Measurements from ENCODE around the gene SLC25A1. TPM values are rescaled to one million over a fixed set of nuclear protein-coding genes. Genes with fewer than 3 reads are reported as not detected.
A peak's percentile ranks its signal among the peaks of the same experiment; 100 is the strongest.

Gene SLC25A1
- total RNA-seq, 1 experiment from 2014 or later = 120 TPM

- peaks cover 46% of the 10 kb centered on the region for H3K27me3 Mint-ChIP-seq (ENCODE audit: unreplicated experiment)
- peaks cover 14% of the 10 kb centered on the region for H3K36me3 Mint-ChIP-seq (ENCODE audit: insufficient read depth, unreplicated experiment)
- no TSS peak for BruUV-seq (replicated peaks)
- peaks cover 11% of the 10 kb centered on the region for H3K4me1 Mint-ChIP-seq (ENCODE audit: low read depth, unreplicated experiment)
- CTCF ChIA-PET = interaction anchor here (0.9 kb wide), 1 partner anchor 17 kb away, joined by 3 read pairs; no protein-coding TSS in a partner anchor
- no peak overlapping the region for H3K27ac Mint-ChIP-seq (ENCODE audit: unreplicated experiment)
- no peaks in the 10 kb centered on the region for H3K9me3 Mint-ChIP-seq (ENCODE audit: low read depth, unreplicated experiment)
- DNase-seq = no peak
- intact Hi-C loops (cut with micrococcal nuclease; ENCODE audit: unreplicated experiment) = no loop called here
- no peak overlapping the region for H3K4me3 Mint-ChIP-seq (ENCODE audit: low read depth, unreplicated experiment)
- TF ChIP-seq CTCF (IDR thresholded peaks at IDR 0.05; ENCODE audit: unreplicated experiment) = no peak
These were observed 31.2 kb downstream of the SLC25A1 start for GRCh38 chr22:19147195-19147780.

- no peak overlapping the region for H3K4me3 Mint-ChIP-seq (ENCODE audit: low read depth, unreplicated experiment)
- peaks cover 14% of the 10 kb centered on the region for H3K36me3 Mint-ChIP-seq (ENCODE audit: insufficient read depth, unreplicated experiment)
- H3K27me3 Mint-ChIP-seq (ENCODE audit: unreplicated experiment) = peaks cover 37% of the 10 kb centered on the region
- CTCF ChIA-PET = interaction anchor here (0.9 kb wide), 1 partner anchor 16 kb away, joined by 3 read pairs; no protein-coding TSS in a partner anchor
- peaks cover 11% of the 10 kb centered on the region for H3K4me1 Mint-ChIP-seq (ENCODE audit: low read depth, unreplicated experiment)
- no peak for DNase-seq
- H3K27ac Mint-ChIP-seq (ENCODE audit: unreplicated experiment) = no peak overlapping the region
- no TSS peak for BruUV-seq (replicated peaks)
- TF ChIP-seq CTCF (IDR thresholded peaks at IDR 0.05; ENCODE audit: unreplicated experiment) = no peak
- H3K9me3 Mint-ChIP-seq (ENCODE audit: low read depth, unreplicated experiment) = no peaks in the 10 kb centered on the region
- intact Hi-C loops (cut with micrococcal nuclease; ENCODE audit: unreplicated experiment) = no loop called here
These were observed 32.1 kb downstream of the SLC25A1 start for GRCh38 chr22:19146215-19146968.

- Mint-ChIP-seq H3K27me3 (ENCODE audit: unreplicated experiment) (peaks cover 27% of the 10 kb centered on the region), H3K36me3 (ENCODE audit: insufficient read depth, unreplicated experiment) (peaks cover 14% of the 10 kb centered on the region), H3K9me3 (ENCODE audit: low read depth, unreplicated experiment) (no peaks in the 10 kb centered on the region), H3K4me3 (ENCODE audit: low read depth, unreplicated experiment) (peak overlapping the region; percentile 94), H3K4me1 (ENCODE audit: low read depth, unreplicated experiment) (peaks cover 11% of the 10 kb centered on the region), H3K27ac (ENCODE audit: unreplicated experiment) (peak overlapping the region; percentile 85)
- intact Hi-C loops (cut with micrococcal nuclease; ENCODE audit: unreplicated experiment) = no loop called here
- no peak for TF ChIP-seq CTCF (IDR thresholded peaks at IDR 0.05; ENCODE audit: unreplicated experiment)
- CTCF ChIA-PET = interaction anchor here (0.6 to 2.0 kb wide), 10 partner anchors 12 to 486 kb away, joined by 3 to 7 read pairs (median 4); partner anchors contain the start of genes CDC45, CLTCL1 and DGCR6
- DNase-seq = peak; percentile 14
- BruUV-seq (replicated peaks) = TSS peak; percentile 62
These were observed 34.6 kb downstream of the SLC25A1 start for GRCh38 chr22:19143967-19144400.

GRCh38 chr22:19143212-19143611 lies 35.3 kb downstream of the SLC25A1 start:
- Mint-ChIP-seq H3K4me3 (ENCODE audit: low read depth, unreplicated experiment) (peak overlapping the region; percentile 94), H3K27me3 (ENCODE audit: unreplicated experiment) (peaks cover 24% of the 10 kb centered on the region), H3K9me3 (ENCODE audit: low read depth, unreplicated experiment) (no peaks in the 10 kb centered on the region), H3K4me1 (ENCODE audit: low read depth, unreplicated experiment) (peaks cover 11% of the 10 kb centered on the region), H3K27ac (ENCODE audit: unreplicated experiment) (peak overlapping the region; percentile 85), H3K36me3 (ENCODE audit: insufficient read depth, unreplicated experiment) (peaks cover 14% of the 10 kb centered on the region)
- intact Hi-C loops (cut with micrococcal nuclease; ENCODE audit: unreplicated experiment) = no loop called here
- no TSS peak for BruUV-seq (replicated peaks)
- no peak for DNase-seq
- TF ChIP-seq CTCF (IDR thresholded peaks at IDR 0.05; ENCODE audit: unreplicated experiment) = no peak
- CTCF ChIA-PET = interaction anchor here (2.0 kb wide), 1 partner anchor 15 kb away, joined by 6 read pairs; no protein-coding TSS in a partner anchor
